IPS DF 4.7 (cell line): ENCODE measurements around the gene STIMATE.

Experiments
- DNase-seq: peaks from one replicate; pipeline ENCODE4 v3.0.0-alpha.2; 2013; ENCODE audit warnings: low spot score; ENCODE audit errors: extremely low read depth

Gene STIMATE

GRCh38 chr3:52894756-52895155 is 2.6 kb downstream of the STIMATE start:
- no peak for DNase-seq

GRCh38 chr3:52893723-52894122 is 3.6 kb downstream of the STIMATE start:
- no peak for DNase-seq

GRCh38 chr3:52892625-52893311 is 4.6 kb downstream of the STIMATE start:
- no peak for DNase-seq

GRCh38 chr3:52892290-52892624 is 5.1 kb downstream of the STIMATE start:
- DNase-seq, result no peak

GRCh38 chr3:52891615-52892081 is 5.7 kb downstream of the STIMATE start:
- no peak for DNase-seq

GRCh38 chr3:52891164-52891563 is 6.2 kb downstream of the STIMATE start:
- DNase-seq, result no peak

GRCh38 chr3:52890735-52891134 is 6.6 kb downstream of the STIMATE start:
- no peak for DNase-seq

- no peak for DNase-seq
These were observed 7.4 kb downstream of the STIMATE start for GRCh38 chr3:52889901-52890300.

GRCh38 chr3:52887166-52887565 is 10.2 kb downstream of the STIMATE start:
- no peak for DNase-seq

- DNase-seq, result no peak
These were observed 11.2 kb downstream of the STIMATE start for GRCh38 chr3:52886049-52886730.

- no peak for DNase-seq
These were observed 15.0 kb downstream of the STIMATE start for GRCh38 chr3:52882377-52882776.

- no peak for DNase-seq
These were observed 15.5 kb downstream of the STIMATE start for GRCh38 chr3:52881871-52882270.

- DNase-seq, result no peak
These were observed 16.9 kb downstream of the STIMATE start for GRCh38 chr3:52880474-52880873.

- no peak for DNase-seq
These were observed 17.3 kb downstream of the STIMATE start for GRCh38 chr3:52880047-52880446.

- no peak for DNase-seq
These were observed 17.8 kb downstream of the STIMATE start for GRCh38 chr3:52879581-52879980.

- DNase-seq, result no peak
These were observed 18.3 kb downstream of the STIMATE start for GRCh38 chr3:52879090-52879489.

- no peak for DNase-seq
These were observed 20.3 kb downstream of the STIMATE start for GRCh38 chr3:52877085-52877484.

- DNase-seq, result no peak
These were observed 22.3 kb downstream of the STIMATE start for GRCh38 chr3:52874864-52875587.

- DNase-seq, result no peak
These were observed 23.1 kb downstream of the STIMATE start for GRCh38 chr3:52874160-52874701.

GRCh38 chr3:52873433-52874159 is 23.8 kb downstream of the STIMATE start:
- no peak for DNase-seq

- no peak for DNase-seq
These were observed 25.1 kb downstream of the STIMATE start for GRCh38 chr3:52872245-52872644.
